Neural cell (in vitro differentiated cells): ENCODE results near the gene CHURC1. TPM values are rescaled to one million over a fixed set of nuclear protein-coding genes. Genes with fewer than 3 reads are reported as not detected.

Experiments used
- H2AFZ ChIP-seq: fragments of 200-600, 300-800 bp; sonication (generic), shearing (Covaris generic); 2 replicates; pipeline ENCODE4 v1.6.0; 2014; ENCODE audit warnings: low read depth, mild to moderate bottlenecking, antibody characterized with exemption, low read length, moderate library complexity
- H3F3A ChIP-seq: fragments of 200-600 bp; shearing (Covaris generic); 2 replicates; pipeline ENCODE4 v1.6.1; 2016; ENCODE audit warnings: mild to moderate bottlenecking, moderate library complexity, mixed read lengths, antibody characterized with exemption, low read length; ENCODE audit not compliant: insufficient read depth, poor library complexity, severe bottlenecking
- H3K27ac ChIP-seq: fragments of 200-600, 300-800 bp; sonication (generic), shearing (Covaris generic); 2 replicates; pipeline ENCODE4 v1.5.1; 2014; ENCODE audit warnings: mild to moderate bottlenecking, low read length, moderate library complexity
- H3K27me3 ChIP-seq: fragments of 300-800, 200-600 bp; sonication (generic), shearing (Covaris generic); 2 replicates; pipeline ENCODE4 v1.6.0; 2014; ENCODE audit warnings: mild to moderate bottlenecking, low read depth, low read length, moderate library complexity; ENCODE audit not compliant: insufficient read depth
- H3K36me3 ChIP-seq: fragments of 300-800, 200-600 bp; sonication (generic), shearing (Covaris generic); 2 replicates; pipeline ENCODE4 v1.5.1; 2014; ENCODE audit warnings: mild to moderate bottlenecking, antibody characterized with exemption, low read length, moderate library complexity; ENCODE audit not compliant: insufficient read depth
- H3K4me2 ChIP-seq: fragments of 300-800, 200-600 bp; sonication (generic), shearing (Covaris generic); 2 replicates; pipeline ENCODE4 v1.6.0; 2014; ENCODE audit warnings: mild to moderate bottlenecking, low read length
- H3K4me3 ChIP-seq: fragments of 300-800, 200-600 bp; sonication (generic), shearing (Covaris generic); 2 replicates; pipeline ENCODE4 v1.5.1; 2014; ENCODE audit warnings: mild to moderate bottlenecking, low read length, moderate library complexity
- H3K79me2 ChIP-seq: fragments of 200-600 bp; shearing (Covaris generic); replicated peaks from 2 replicates; pipeline ENCODE4 v1.6.0; 2014; ENCODE audit warnings: mild to moderate bottlenecking, low read length, moderate library complexity; ENCODE audit not compliant: insufficient read depth
- H3K9ac ChIP-seq: fragments of 300-800, 200-600 bp; sonication (generic), shearing (Covaris generic); 2 replicates; pipeline ENCODE4 v1.6.1; 2016; ENCODE audit warnings: mild to moderate bottlenecking, low read length, mixed read lengths
- H3K9me2 ChIP-seq: fragments of 200-600 bp; shearing (Covaris generic); 2 replicates; pipeline ENCODE4 v1.6.1; 2016; ENCODE audit warnings: mild to moderate bottlenecking, low read length, mixed read lengths; ENCODE audit not compliant: insufficient read depth
- H3K9me3 ChIP-seq: fragments of 200-600, 300-800 bp; sonication (generic), shearing (Covaris generic); 2 replicates; pipeline ENCODE4 v1.6.1; 2016; ENCODE audit warnings: mild to moderate bottlenecking, mixed run types, low read length, moderate library complexity, mixed read lengths
- H4K20me1 ChIP-seq: fragments of 200-600 bp; shearing (Covaris generic); 2 replicates; pipeline ENCODE4 v1.6.1; 2016; ENCODE audit warnings: mild to moderate bottlenecking, mixed run types; ENCODE audit not compliant: insufficient read depth
- EP300 ChIP-seq: fragments of 450-650 bp; conservative IDR thresholded peaks from 2 replicates; pipeline ENCODE4 v1.6.1; 2014; ENCODE audit warnings: antibody characterized with exemption, mild to moderate bottlenecking, moderate library complexity; ENCODE audit not compliant: poor library complexity, severe bottlenecking
- EZH2 ChIP-seq: fragments of 200-600, 300-800 bp; shearing (Covaris generic), sonication (generic); IDR thresholded peaks from 2 replicates; pipeline ENCODE4 v1.6.1; 2014; ENCODE audit warnings: antibody characterized with exemption, low read length, borderline replicate concordance, mild to moderate bottlenecking; ENCODE audit not compliant: insufficient read depth, poor library complexity, severe bottlenecking
- MXI1 ChIP-seq: fragments of 450-650 bp; conservative IDR thresholded peaks from 2 replicates; pipeline ENCODE4 v1.6.1; 2014; ENCODE audit warnings: antibody characterized with exemption, mild to moderate bottlenecking; ENCODE audit not compliant: poor library complexity, severe bottlenecking
- POLR2AphosphoS5 ChIP-seq: IDR thresholded peaks from 2 replicates; pipeline ENCODE4 v1.6.1; 2012
- RAD21 ChIP-seq: fragments of 450-650 bp; conservative IDR thresholded peaks from 2 replicates; pipeline ENCODE4 v1.6.1; 2014; ENCODE audit warnings: antibody characterized with exemption, mild to moderate bottlenecking, moderate library complexity
- SMC3 ChIP-seq: fragments of 450-650 bp; conservative IDR thresholded peaks from 2 replicates; pipeline ENCODE4 v1.6.1; 2014; ENCODE audit warnings: antibody characterized with exemption, mild to moderate bottlenecking, moderate library complexity; ENCODE audit not compliant: poor library complexity
- TAF1 ChIP-seq: IDR thresholded peaks from 2 replicates; pipeline ENCODE4 v1.6.1; 2012; ENCODE audit warnings: low read depth
- polyA plus RNA-seq: library from polyadenylated mRNA; depleted of rRNA; stranded (reverse); fragments of >200 nt; gene quantifications from 2 replicates; pipeline ENCODE4 v1.2.3, GENCODE V29; 2014
- TF ChIP-seq, protein P1 (sequence below): fragments of 450-650 bp; IDR thresholded peaks from 2 replicates; pipeline ENCODE4 v1.5.1; 2014; ENCODE audit warnings: antibody characterized with exemption, mild to moderate bottlenecking, moderate library complexity; ENCODE audit not compliant: poor library complexity, severe bottlenecking
- TF ChIP-seq, protein P2 (sequence below): IDR thresholded peaks from 2 replicates; pipeline ENCODE4 v1.6.1; 2012; ENCODE audit warnings: borderline replicate concordance

The CHURC1 gene
- polyA plus RNA-seq, 1 donor from 2014 or later: 69.5 TPM

DNA sequence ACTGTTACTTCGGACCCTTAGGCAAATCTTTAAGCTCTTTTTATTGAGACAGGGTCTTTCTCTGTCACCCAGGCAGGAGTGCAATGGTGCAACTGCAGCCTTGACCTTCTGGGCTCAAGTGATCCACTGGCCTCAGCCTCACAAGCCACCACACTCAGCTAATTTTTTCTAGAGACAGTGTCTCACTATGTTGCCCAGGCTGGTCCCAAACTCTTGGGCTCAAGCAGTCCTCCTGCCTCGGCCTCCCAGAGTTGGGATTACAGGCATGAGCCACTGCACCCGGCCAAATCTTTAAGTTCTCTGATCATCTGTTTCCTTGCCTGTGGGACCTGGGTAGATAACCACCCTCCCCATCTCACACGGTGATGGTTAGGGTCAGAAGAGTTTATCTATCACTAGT lies 30.6 kb downstream of the CHURC1 start:
- Histone ChIP-seq H3K27ac (no peak overlapping the region), H3K4me3 (no peak overlapping the region), H3K36me3 (no peaks in the 10 kb centered on the region), H3K9me3 (no peaks in the 10 kb centered on the region), H3K9me2 (no peaks in the 10 kb centered on the region), H3K4me2 (no peak overlapping the region), H3K79me2 (no peaks in the 10 kb centered on the region), H3F3A (no peaks in the 10 kb centered on the region), H3K9ac (no peak overlapping the region), H4K20me1 (no peaks in the 10 kb centered on the region), H3K27me3 (no peaks in the 10 kb centered on the region), H2AFZ (no peak overlapping the region)
- TF ChIP-seq EP300 (no peak), RAD21 (no peak), TAF1 (no peak), MXI1 (no peak), POLR2AphosphoS5 (no peak), EZH2 (no peak), SMC3 (no peak)
- TF ChIP-seq, protein P1, sequence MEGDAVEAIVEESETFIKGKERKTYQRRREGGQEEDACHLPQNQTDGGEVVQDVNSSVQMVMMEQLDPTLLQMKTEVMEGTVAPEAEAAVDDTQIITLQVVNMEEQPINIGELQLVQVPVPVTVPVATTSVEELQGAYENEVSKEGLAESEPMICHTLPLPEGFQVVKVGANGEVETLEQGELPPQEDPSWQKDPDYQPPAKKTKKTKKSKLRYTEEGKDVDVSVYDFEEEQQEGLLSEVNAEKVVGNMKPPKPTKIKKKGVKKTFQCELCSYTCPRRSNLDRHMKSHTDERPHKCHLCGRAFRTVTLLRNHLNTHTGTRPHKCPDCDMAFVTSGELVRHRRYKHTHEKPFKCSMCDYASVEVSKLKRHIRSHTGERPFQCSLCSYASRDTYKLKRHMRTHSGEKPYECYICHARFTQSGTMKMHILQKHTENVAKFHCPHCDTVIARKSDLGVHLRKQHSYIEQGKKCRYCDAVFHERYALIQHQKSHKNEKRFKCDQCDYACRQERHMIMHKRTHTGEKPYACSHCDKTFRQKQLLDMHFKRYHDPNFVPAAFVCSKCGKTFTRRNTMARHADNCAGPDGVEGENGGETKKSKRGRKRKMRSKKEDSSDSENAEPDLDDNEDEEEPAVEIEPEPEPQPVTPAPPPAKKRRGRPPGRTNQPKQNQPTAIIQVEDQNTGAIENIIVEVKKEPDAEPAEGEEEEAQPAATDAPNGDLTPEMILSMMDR: no peak
- TF ChIP-seq, protein P2, sequence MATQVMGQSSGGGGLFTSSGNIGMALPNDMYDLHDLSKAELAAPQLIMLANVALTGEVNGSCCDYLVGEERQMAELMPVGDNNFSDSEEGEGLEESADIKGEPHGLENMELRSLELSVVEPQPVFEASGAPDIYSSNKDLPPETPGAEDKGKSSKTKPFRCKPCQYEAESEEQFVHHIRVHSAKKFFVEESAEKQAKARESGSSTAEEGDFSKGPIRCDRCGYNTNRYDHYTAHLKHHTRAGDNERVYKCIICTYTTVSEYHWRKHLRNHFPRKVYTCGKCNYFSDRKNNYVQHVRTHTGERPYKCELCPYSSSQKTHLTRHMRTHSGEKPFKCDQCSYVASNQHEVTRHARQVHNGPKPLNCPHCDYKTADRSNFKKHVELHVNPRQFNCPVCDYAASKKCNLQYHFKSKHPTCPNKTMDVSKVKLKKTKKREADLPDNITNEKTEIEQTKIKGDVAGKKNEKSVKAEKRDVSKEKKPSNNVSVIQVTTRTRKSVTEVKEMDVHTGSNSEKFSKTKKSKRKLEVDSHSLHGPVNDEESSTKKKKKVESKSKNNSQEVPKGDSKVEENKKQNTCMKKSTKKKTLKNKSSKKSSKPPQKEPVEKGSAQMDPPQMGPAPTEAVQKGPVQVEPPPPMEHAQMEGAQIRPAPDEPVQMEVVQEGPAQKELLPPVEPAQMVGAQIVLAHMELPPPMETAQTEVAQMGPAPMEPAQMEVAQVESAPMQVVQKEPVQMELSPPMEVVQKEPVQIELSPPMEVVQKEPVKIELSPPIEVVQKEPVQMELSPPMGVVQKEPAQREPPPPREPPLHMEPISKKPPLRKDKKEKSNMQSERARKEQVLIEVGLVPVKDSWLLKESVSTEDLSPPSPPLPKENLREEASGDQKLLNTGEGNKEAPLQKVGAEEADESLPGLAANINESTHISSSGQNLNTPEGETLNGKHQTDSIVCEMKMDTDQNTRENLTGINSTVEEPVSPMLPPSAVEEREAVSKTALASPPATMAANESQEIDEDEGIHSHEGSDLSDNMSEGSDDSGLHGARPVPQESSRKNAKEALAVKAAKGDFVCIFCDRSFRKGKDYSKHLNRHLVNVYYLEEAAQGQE: no peak

DNA sequence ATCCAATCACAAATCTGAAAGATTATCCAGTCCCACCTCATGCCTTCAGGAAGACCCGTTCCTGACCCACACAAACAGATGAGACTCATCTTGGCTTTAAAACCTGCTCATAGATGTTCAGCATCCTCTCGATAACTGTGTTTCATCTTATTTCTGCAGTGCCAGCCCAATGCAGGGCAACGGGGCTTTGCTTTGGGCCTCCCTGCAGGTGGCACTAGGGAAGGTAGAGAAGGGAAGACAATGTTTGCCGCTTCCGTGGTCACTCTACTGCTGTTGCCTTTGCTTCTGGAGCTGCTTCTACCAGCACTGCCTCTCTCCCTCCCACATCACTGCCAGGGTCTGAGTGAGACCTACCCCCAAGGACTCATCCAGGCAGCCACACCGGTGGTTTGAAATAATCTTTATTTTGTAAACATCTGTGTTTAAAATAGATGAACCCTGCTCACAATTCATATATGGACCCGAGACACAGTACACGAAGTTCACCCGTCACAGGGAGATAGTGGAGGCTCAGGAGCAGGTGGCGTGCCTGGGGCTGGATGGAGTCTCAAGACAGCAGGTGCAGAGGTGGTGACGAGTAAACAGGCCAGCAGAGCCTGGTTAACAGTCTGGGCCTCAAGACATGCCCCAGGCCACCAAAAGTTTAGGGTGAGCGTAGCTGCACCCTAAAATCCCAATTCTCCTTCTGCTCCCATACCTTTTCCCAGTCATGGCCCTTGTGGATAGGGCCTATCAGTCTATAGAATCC lies 31.4 kb downstream of the CHURC1 start:
- no peak overlapping the region for H3K4me2 ChIP-seq
- no peak overlapping the region for H2AFZ ChIP-seq
- no peaks in the 10 kb centered on the region for H3K79me2 ChIP-seq
- H3K27me3 ChIP-seq: no peaks in the 10 kb centered on the region
- no peaks in the 10 kb centered on the region for H3K9me3 ChIP-seq
- no peak overlapping the region for H3K4me3 ChIP-seq
- no peak for TF ChIP-seq POLR2AphosphoS5
- no peak for TF ChIP-seq TAF1
- no peak for TF ChIP-seq EP300
- TF ChIP-seq EZH2: no peak
- TF ChIP-seq, protein P1: no peak
- TF ChIP-seq, protein P2: no peak
- no peak for TF ChIP-seq MXI1
- TF ChIP-seq RAD21: no peak
- no peak for TF ChIP-seq SMC3
- no peaks in the 10 kb centered on the region for H3F3A ChIP-seq
- H3K27ac ChIP-seq: no peak overlapping the region
- H4K20me1 ChIP-seq: no peaks in the 10 kb centered on the region
- H3K9ac ChIP-seq: no peak overlapping the region
- H3K9me2 ChIP-seq: no peaks in the 10 kb centered on the region
- H3K36me3 ChIP-seq: no peaks in the 10 kb centered on the region
